ENCODE measurements around the gene MOCS1.

- no peak for TF ChIP-seq CTCF (IDR thresholded peaks at IDR 0.05)
- TF ChIP-seq POLR2A (IDR thresholded peaks at IDR 0.05): no peak
These were observed 24.1 kb downstream of the MOCS1 start for GRCh38 chr6:39910164-39910563.
